Endodermal cell (in vitro differentiated cells): Measurements from ENCODE around the gene PTPRC. TPM values are rescaled to one million over a fixed set of nuclear protein-coding genes. Genes with fewer than 3 reads are reported as not detected.

Source experiments
- DNase-seq: peaks from one replicate; pipeline ENCODE4 v3.0.0-alpha.2; 2017
- H3K27ac ChIP-seq: 2 replicates; pipeline ENCODE4 v1.5.1; 2013; ENCODE audit warnings: mild to moderate bottlenecking, low read depth, low read length, moderate library complexity
- H3K27me3 ChIP-seq: 2 replicates; pipeline ENCODE4 v1.6.1; 2013; ENCODE audit warnings: mild to moderate bottlenecking, low read length, moderate library complexity; ENCODE audit not compliant: insufficient read depth, control insufficient read depth, poor library complexity, severe bottlenecking
- H3K36me3 ChIP-seq: 2 replicates; pipeline ENCODE4 v1.7.0; 2013; ENCODE audit warnings: mild to moderate bottlenecking, low read length, moderate library complexity; ENCODE audit not compliant: control insufficient read depth, insufficient read depth
- H3K4me1 ChIP-seq: one replicate; pipeline ENCODE4 v1.7.0; 2013; ENCODE audit warnings: low read length; ENCODE audit not compliant: control insufficient read depth, insufficient read depth
- H3K4me3 ChIP-seq: 2 replicates; pipeline ENCODE4 v1.5.1; 2013; ENCODE audit warnings: mild to moderate bottlenecking, low read length, moderate library complexity
- H3K9ac ChIP-seq: 2 replicates; pipeline ENCODE4 v1.6.1; 2013; ENCODE audit warnings: mild to moderate bottlenecking, low read length, moderate library complexity; ENCODE audit not compliant: poor library complexity, severe bottlenecking; ENCODE audit errors: extremely low read depth
- H3K9me3 ChIP-seq: 2 replicates; pipeline ENCODE4 v1.6.1; 2013; ENCODE audit warnings: mild to moderate bottlenecking, low read length, moderate library complexity; ENCODE audit not compliant: control insufficient read depth
- H3K27ac Mint-ChIP-seq: 2 replicates; pipeline ENCODE4 v1.8.0; 2020; ENCODE audit warnings: mixed read lengths
- H3K27me3 Mint-ChIP-seq: 2 replicates; pipeline ENCODE4 v1.8.0; 2021; ENCODE audit warnings: mild to moderate bottlenecking, mixed read lengths; ENCODE audit not compliant: insufficient read depth
- H3K36me3 Mint-ChIP-seq: 2 replicates; pipeline ENCODE4 v1.8.0; 2020; ENCODE audit warnings: low read depth, mixed read lengths
- H3K4me1 Mint-ChIP-seq: 2 replicates; pipeline ENCODE4 v1.8.0; 2020; ENCODE audit warnings: mixed read lengths
- H3K4me3 Mint-ChIP-seq: 2 replicates; pipeline ENCODE4 v1.8.0; 2020; ENCODE audit warnings: mild to moderate bottlenecking, moderate library complexity, mixed read lengths
- H3K9me3 Mint-ChIP-seq: 2 replicates; pipeline ENCODE4 v1.8.0; 2020; ENCODE audit warnings: mild to moderate bottlenecking, mixed read lengths
- CTCF ChIP-seq: fragments of 200-600 bp; sonication (generic); conservative IDR thresholded peaks from 2 replicates; pipeline ENCODE4 v1.5.0; 2021; ENCODE audit warnings: antibody characterized with exemption, mild to moderate bottlenecking
- WGBS, 2 experiments: methylation state at CpG; one replicate each; pipeline versions ENCODE4 v1.1.5 to v1.1.7; 2013; ENCODE audit warnings: missing lambda C conversion rate in 2 of 2, mixed read lengths in 1 of 2; ENCODE audit not compliant: insufficient coverage in 1 of 2, insufficient read length in 1 of 2; 5-methylcytosine and 5-hydroxymethylcytosine counted together
- total RNA-seq, 2 donors: library from RNA; stranded (reverse); fragmentation: NEBNext Ultra II Directional in 1 of 2; extraction: Animal tissue kit (Norgen Biotek cat#: 25700) in 1 of 2; gene quantifications; 2 replicates in 1 of 2; 3 replicates in 1 of 2; pipeline ENCODE4 v1.2.1, GENCODE V29; 2021

The PTPRC gene
- total RNA-seq, 2 donors from 2014 or later, result 0.11 TPM; not detected in 1

- Histone ChIP-seq H3K4me1 (no peaks in the 10 kb centered on the region), H3K27ac (no peak overlapping the region), H3K27me3 (no peaks in the 10 kb centered on the region), H3K36me3 (no peaks in the 10 kb centered on the region), H3K9me3 (no peaks in the 10 kb centered on the region), H3K9ac (no peak overlapping the region), H3K4me3 (no peak overlapping the region)
- no peak overlapping the region for H3K4me3 Mint-ChIP-seq
- H3K4me1 Mint-ChIP-seq, result peaks cover 8% of the 10 kb centered on the region
- H3K36me3 Mint-ChIP-seq, result no peaks in the 10 kb centered on the region
- peaks cover 2% of the 10 kb centered on the region for H3K27me3 Mint-ChIP-seq
- WGBS, 2 experiments, result 90% methylated on average over 2 of the region's 2 CpGs; no CpG with 5 or more reads in 1 of the 2 experiments
- DNase-seq, result no peak
- no peaks in the 10 kb centered on the region for H3K9me3 Mint-ChIP-seq
- no peak for TF ChIP-seq CTCF
- no peak overlapping the region for H3K27ac Mint-ChIP-seq
These were observed 39.0 kb downstream of the PTPRC start for GRCh38 chr1:198677871-198678270.

DNA sequence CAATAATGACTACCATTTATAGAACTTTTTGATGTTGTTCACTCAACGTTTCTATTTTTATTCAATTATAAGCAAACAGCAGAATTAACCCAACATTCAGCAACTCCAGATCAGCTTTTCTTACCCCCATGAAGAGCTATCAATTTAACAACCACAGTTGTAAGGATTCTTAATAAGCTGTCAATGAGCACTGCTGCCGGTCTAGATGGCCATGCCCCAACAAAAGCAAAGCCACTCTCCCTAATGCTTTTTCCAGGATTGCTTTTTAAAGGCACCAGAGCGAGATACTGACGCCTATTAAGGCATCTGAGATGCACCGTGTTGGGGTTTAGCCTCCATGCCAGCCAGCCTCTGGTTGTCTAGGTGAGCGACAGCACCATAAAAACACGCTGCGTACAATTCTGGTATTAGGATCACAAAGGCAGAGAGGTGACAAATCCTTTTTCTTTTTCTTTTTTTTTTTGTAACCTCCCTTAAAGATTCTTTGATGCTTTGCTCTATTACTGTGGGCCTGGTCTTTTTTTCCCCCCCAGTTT is 39.5 kb downstream of the PTPRC start:
- peaks cover 2% of the 10 kb centered on the region for H3K27me3 Mint-ChIP-seq
- Histone ChIP-seq H3K9ac (no peak overlapping the region), H3K4me3 (no peak overlapping the region), H3K9me3 (no peaks in the 10 kb centered on the region), H3K36me3 (no peaks in the 10 kb centered on the region), H3K27me3 (no peaks in the 10 kb centered on the region), H3K4me1 (no peaks in the 10 kb centered on the region), H3K27ac (no peak overlapping the region)
- no peak overlapping the region for H3K4me3 Mint-ChIP-seq
- H3K36me3 Mint-ChIP-seq, result no peaks in the 10 kb centered on the region
- WGBS, 2 experiments, result 89 to 90% methylated on average over 7 to 8 of the region's 8 CpGs
- DNase-seq, result no peak
- TF ChIP-seq CTCF, result no peak
- peaks cover 8% of the 10 kb centered on the region for H3K4me1 Mint-ChIP-seq
- H3K27ac Mint-ChIP-seq, result no peak overlapping the region
- H3K9me3 Mint-ChIP-seq, result no peaks in the 10 kb centered on the region

GRCh38 chr1:198678901-198679329 is 40.1 kb downstream of the PTPRC start:
- 94% methylated on average over 12 of the region's 12 CpGs; no CpG with 5 or more reads in 1 of the 2 experiments for WGBS, 2 experiments
- no peaks in the 10 kb centered on the region for H3K4me1 ChIP-seq
- peaks cover 8% of the 10 kb centered on the region for H3K4me1 Mint-ChIP-seq
- no peak overlapping the region for H3K9ac ChIP-seq
- no peaks in the 10 kb centered on the region for H3K36me3 Mint-ChIP-seq
- H3K4me3 ChIP-seq, result no peak overlapping the region
- H3K9me3 ChIP-seq, result no peaks in the 10 kb centered on the region
- no peaks in the 10 kb centered on the region for H3K27me3 ChIP-seq
- no peaks in the 10 kb centered on the region for H3K36me3 ChIP-seq
- H3K27me3 Mint-ChIP-seq, result peaks cover 2% of the 10 kb centered on the region
- DNase-seq, result no peak
- no peak overlapping the region for H3K27ac Mint-ChIP-seq
- H3K4me3 Mint-ChIP-seq, result no peak overlapping the region
- H3K27ac ChIP-seq, result no peak overlapping the region
- TF ChIP-seq CTCF, result no peak
- H3K9me3 Mint-ChIP-seq, result no peaks in the 10 kb centered on the region
